Measurements from ENCODE around the gene C1orf210. TPM values are rescaled to one million over a fixed set of nuclear protein-coding genes. Genes with fewer than 3 reads are reported as not detected.

The C1orf210 gene
- total RNA-seq, 1 experiment from 2014 or later, result 7.8 TPM

DNA sequence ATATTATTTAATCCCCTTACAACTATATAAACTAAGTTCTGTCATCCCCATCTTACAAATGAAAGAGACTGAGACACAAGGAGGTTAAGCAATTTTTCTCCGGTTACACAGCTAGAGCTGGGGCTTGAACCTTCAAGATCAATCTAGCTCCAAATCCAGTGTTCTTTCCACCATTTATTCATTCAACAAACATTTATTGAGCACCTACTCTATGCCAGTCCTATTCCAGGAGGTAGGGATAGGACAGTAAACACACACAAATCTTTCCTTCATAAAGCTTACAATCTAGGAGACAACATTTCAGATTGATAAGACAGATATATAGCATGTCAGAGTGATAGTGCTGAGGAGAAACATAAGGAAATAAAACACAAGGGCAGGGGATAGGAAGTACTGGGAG is 18.5 kb downstream of the C1orf210 start:
- no TSS peak for BruUV-seq (replicated peaks)
- Histone ChIP-seq H3K4me1 (peaks cover 16% of the 10 kb centered on the region), H3K9me3 (peaks cover 9% of the 10 kb centered on the region), H3K36me3 (ENCODE audit: control insufficient read depth, insufficient read depth, low read length) (no peaks in the 10 kb centered on the region), H3K27me3 (replicated peaks; ENCODE audit: control insufficient read depth, insufficient read depth, low read length) (no peaks in the 10 kb centered on the region), H3K4me3 (ENCODE audit: low read depth, low read length) (no peak overlapping the region)
- no peak for DNase-seq
- Mint-ChIP-seq H3K4me1 (ENCODE audit: low read depth, unreplicated experiment) (peaks cover 17% of the 10 kb centered on the region), H3K9me3 (ENCODE audit: unreplicated experiment) (peaks cover 10% of the 10 kb centered on the region), H3K27me3 (ENCODE audit: insufficient read depth, unreplicated experiment) (no peaks in the 10 kb centered on the region), H3K27ac (ENCODE audit: unreplicated experiment) (no peak overlapping the region), H3K4me3 (ENCODE audit: unreplicated experiment) (no peak overlapping the region), H3K36me3 (ENCODE audit: insufficient read depth, unreplicated experiment) (peaks cover 27% of the 10 kb centered on the region)
- TF ChIP-seq, protein P1, sequence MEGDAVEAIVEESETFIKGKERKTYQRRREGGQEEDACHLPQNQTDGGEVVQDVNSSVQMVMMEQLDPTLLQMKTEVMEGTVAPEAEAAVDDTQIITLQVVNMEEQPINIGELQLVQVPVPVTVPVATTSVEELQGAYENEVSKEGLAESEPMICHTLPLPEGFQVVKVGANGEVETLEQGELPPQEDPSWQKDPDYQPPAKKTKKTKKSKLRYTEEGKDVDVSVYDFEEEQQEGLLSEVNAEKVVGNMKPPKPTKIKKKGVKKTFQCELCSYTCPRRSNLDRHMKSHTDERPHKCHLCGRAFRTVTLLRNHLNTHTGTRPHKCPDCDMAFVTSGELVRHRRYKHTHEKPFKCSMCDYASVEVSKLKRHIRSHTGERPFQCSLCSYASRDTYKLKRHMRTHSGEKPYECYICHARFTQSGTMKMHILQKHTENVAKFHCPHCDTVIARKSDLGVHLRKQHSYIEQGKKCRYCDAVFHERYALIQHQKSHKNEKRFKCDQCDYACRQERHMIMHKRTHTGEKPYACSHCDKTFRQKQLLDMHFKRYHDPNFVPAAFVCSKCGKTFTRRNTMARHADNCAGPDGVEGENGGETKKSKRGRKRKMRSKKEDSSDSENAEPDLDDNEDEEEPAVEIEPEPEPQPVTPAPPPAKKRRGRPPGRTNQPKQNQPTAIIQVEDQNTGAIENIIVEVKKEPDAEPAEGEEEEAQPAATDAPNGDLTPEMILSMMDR (IDR thresholded peaks at IDR 0.05; ENCODE audit: insufficient read depth in 1 of 2, low read depth in 1 of 2, low read length in 1 of 2, severe bottlenecking in 1 of 2, unreplicated experiment in 1 of 2), result no peak
- ChIA-PET POLR2A (no interaction called here), CTCF (no interaction called here)
- intact Hi-C loops (cut with micrococcal nuclease; ENCODE audit: unreplicated experiment), result no loop called here

DNA sequence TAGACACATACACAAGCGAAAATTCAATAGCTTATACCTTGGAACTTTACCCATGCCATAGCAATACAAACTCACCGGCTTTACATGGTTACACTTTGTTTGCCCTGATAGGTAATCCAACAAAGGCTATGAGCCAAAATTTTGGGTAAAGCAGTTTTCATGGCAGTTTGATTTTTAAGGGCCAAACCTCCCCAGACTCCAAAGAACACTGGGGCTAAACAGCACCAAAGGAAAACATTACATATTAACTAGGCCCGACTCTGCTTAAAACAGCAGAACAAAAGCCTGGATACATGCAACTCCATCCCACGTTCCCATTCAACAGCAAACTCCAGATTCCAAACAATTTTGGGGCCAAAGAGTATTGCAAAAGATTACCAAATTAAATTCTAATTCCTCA is 19.9 kb downstream of the C1orf210 start:
- no peaks in the 10 kb centered on the region for H3K27me3 Mint-ChIP-seq (ENCODE audit: insufficient read depth, unreplicated experiment)
- POLR2A ChIA-PET, result no interaction called here
- Histone ChIP-seq H3K4me3 (ENCODE audit: low read depth, low read length) (no peak overlapping the region), H3K36me3 (ENCODE audit: control insufficient read depth, insufficient read depth, low read length) (no peaks in the 10 kb centered on the region), H3K27me3 (replicated peaks; ENCODE audit: control insufficient read depth, insufficient read depth, low read length) (no peaks in the 10 kb centered on the region), H3K9me3 (peaks cover 9% of the 10 kb centered on the region), H3K4me1 (peaks cover 10% of the 10 kb centered on the region)
- H3K36me3 Mint-ChIP-seq (ENCODE audit: insufficient read depth, unreplicated experiment), result peaks cover 12% of the 10 kb centered on the region
- TF ChIP-seq, protein P1 (IDR thresholded peaks at IDR 0.05; ENCODE audit: insufficient read depth in 1 of 2, low read depth in 1 of 2, low read length in 1 of 2, severe bottlenecking in 1 of 2, unreplicated experiment in 1 of 2), result no peak
- intact Hi-C loops (cut with micrococcal nuclease; ENCODE audit: unreplicated experiment), result no loop called here
- no peak overlapping the region for H3K4me3 Mint-ChIP-seq (ENCODE audit: unreplicated experiment)
- H3K9me3 Mint-ChIP-seq (ENCODE audit: unreplicated experiment), result peaks cover 10% of the 10 kb centered on the region
- no TSS peak for BruUV-seq (replicated peaks)
- CTCF ChIA-PET, result no interaction called here
- no peak overlapping the region for H3K27ac Mint-ChIP-seq (ENCODE audit: unreplicated experiment)
- H3K4me1 Mint-ChIP-seq (ENCODE audit: low read depth, unreplicated experiment), result peaks cover 11% of the 10 kb centered on the region
- no peak for DNase-seq

DNA sequence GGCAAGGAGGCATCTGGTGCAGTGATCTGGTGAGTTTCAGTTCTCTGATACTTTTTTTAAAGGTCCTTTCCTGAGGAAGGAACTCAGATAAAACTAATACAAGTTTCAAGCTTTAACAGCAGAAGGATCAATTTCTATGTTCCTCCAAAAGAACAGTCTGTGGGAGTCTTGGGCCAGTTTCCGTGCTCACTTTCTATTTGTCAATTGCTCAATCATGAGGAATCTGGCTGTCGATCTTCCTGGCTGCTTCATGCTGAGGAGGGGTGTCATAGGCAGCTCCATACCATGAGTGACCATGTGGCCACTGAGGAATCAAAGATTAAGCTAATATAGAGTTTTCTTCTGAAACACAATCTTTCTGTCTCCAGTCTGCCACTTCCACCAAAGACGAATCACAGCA is 27.0 kb downstream of the C1orf210 start:
- H3K27ac Mint-ChIP-seq (ENCODE audit: unreplicated experiment), result no peak overlapping the region
- no peak for DNase-seq
- Histone ChIP-seq H3K36me3 (ENCODE audit: control insufficient read depth, insufficient read depth, low read length) (no peaks in the 10 kb centered on the region), H3K4me3 (ENCODE audit: low read depth, low read length) (no peak overlapping the region), H3K4me1 (no peaks in the 10 kb centered on the region), H3K9me3 (peaks cover 2% of the 10 kb centered on the region; the same call in 1 of the 2 replicates), H3K27me3 (replicated peaks; ENCODE audit: control insufficient read depth, insufficient read depth, low read length) (no peaks in the 10 kb centered on the region)
- ChIA-PET CTCF (no interaction called here), POLR2A (no interaction called here)
- TF ChIP-seq, protein P1 (IDR thresholded peaks at IDR 0.05; ENCODE audit: insufficient read depth in 1 of 2, low read depth in 1 of 2, low read length in 1 of 2, severe bottlenecking in 1 of 2, unreplicated experiment in 1 of 2), result no peak
- intact Hi-C loops (cut with micrococcal nuclease; ENCODE audit: unreplicated experiment), result no loop called here
- peaks cover under 1% of the 10 kb centered on the region for H3K36me3 Mint-ChIP-seq (ENCODE audit: insufficient read depth, unreplicated experiment)
- no peak overlapping the region for H3K4me3 Mint-ChIP-seq (ENCODE audit: unreplicated experiment)
- H3K27me3 Mint-ChIP-seq (ENCODE audit: insufficient read depth, unreplicated experiment), result no peaks in the 10 kb centered on the region
- BruUV-seq (replicated peaks), result no TSS peak
- peaks cover 3% of the 10 kb centered on the region for H3K9me3 Mint-ChIP-seq (ENCODE audit: unreplicated experiment)
- no peaks in the 10 kb centered on the region for H3K4me1 Mint-ChIP-seq (ENCODE audit: low read depth, unreplicated experiment)
